HepG2 (cell line): ENCODE measurements around the gene NRSN2. TPM values are rescaled to one million over a fixed set of nuclear protein-coding genes. Genes with fewer than 3 reads are reported as not detected.

Experiments used
- ARNTL ChIP-seq: sonication (generic); formaldehyde crosslinking; IDR thresholded peaks from 2 replicates; pipeline ENCODE4 v1.4.0; 2020; ENCODE audit warnings: mild to moderate bottlenecking, missing genetic modification reagents
- CEBPG ChIP-seq: IDR thresholded peaks from 2 replicates; pipeline ENCODE4 v1.6.1; 2016
- DMAP1 ChIP-seq: IDR thresholded peaks from 2 replicates; pipeline ENCODE4 v1.6.1; 2016
- FOXP4 ChIP-seq: sonication (generic); formaldehyde crosslinking; IDR thresholded peaks from 2 replicates; pipeline ENCODE4 v1.4.0; 2020; ENCODE audit warnings: missing genetic modification reagents
- FUBP1 ChIP-seq: sonication (generic); formaldehyde crosslinking; IDR thresholded peaks from 2 replicates; pipeline ENCODE4 v1.5.1; 2020; ENCODE audit warnings: missing genetic modification reagents, mild to moderate bottlenecking, borderline replicate concordance
- GTF2F1 ChIP-seq: fragments of 150-350 bp; IDR thresholded peaks from 2 replicates; pipeline ENCODE4 v1.6.1; 2014; ENCODE audit warnings: low read length
- HNRNPL ChIP-seq: fragments of 200-400 bp; formaldehyde crosslinking; IDR thresholded peaks from 2 replicates; pipeline ENCODE4 v1.6.1; 2017; ENCODE audit warnings: mild to moderate bottlenecking, low read depth, low read length
- IRX3 ChIP-seq: sonication (generic); formaldehyde crosslinking; IDR thresholded peaks from 2 replicates; pipeline ENCODE4 v1.8.1; 2023; ENCODE audit warnings: mild to moderate bottlenecking, low read depth, missing genetic modification reagents, borderline replicate concordance
- KDM2A ChIP-seq: sonication (generic); formaldehyde crosslinking; IDR thresholded peaks from 2 replicates; pipeline ENCODE4 v1.4.0; 2020; ENCODE audit warnings: low read depth, missing genetic modification reagents, borderline replicate concordance
- KLF13 ChIP-seq: sonication (generic); formaldehyde crosslinking; IDR thresholded peaks from 2 replicates; pipeline ENCODE4 v1.4.0; 2020; ENCODE audit warnings: mild to moderate bottlenecking, missing genetic modification reagents
- KLF16 ChIP-seq, 2 experiments: sonication (generic) in 1 of 2; formaldehyde crosslinking in 1 of 2; IDR thresholded peaks; 2 replicates each; pipeline versions ENCODE4 v1.6.1 to v1.8.0; 2016 to 2023; ENCODE audit warnings: missing genetic modification reagents in 2 of 2, missing compliant biosample characterization in 1 of 2
- MYC ChIP-seq: sonication (generic); formaldehyde crosslinking; IDR thresholded peaks from 2 replicates; pipeline ENCODE4 v1.9.0; 2021; ENCODE audit warnings: missing genetic modification reagents, borderline replicate concordance
- NFATC3 ChIP-seq: sonication (generic); formaldehyde crosslinking; IDR thresholded peaks from 2 replicates; pipeline ENCODE4 v1.5.1; 2020; ENCODE audit warnings: mild to moderate bottlenecking, missing genetic modification reagents
- NR2F1 ChIP-seq, 2 experiments: fragments of 450-650 bp in 1 of 2; formaldehyde crosslinking in 1 of 2; IDR thresholded peaks; 2 replicates each; pipeline versions ENCODE4 v1.5.0 to v1.6.1; 2016 to 2020; ENCODE audit warnings: mild to moderate bottlenecking in 1 of 2, missing compliant biosample characterization in 1 of 2, missing genetic modification reagents in 1 of 2, moderate library complexity in 1 of 2
- PBX3 ChIP-seq: sonication (generic); formaldehyde crosslinking; IDR thresholded peaks from 2 replicates; pipeline ENCODE4 v1.8.1; 2023; ENCODE audit warnings: missing genetic modification reagents, inconsistent platforms, borderline replicate concordance
- YY1 ChIP-seq: IDR thresholded peaks from 2 replicates; pipeline ENCODE4 v1.6.1; 2011; ENCODE audit warnings: low read length, low read depth, moderate library complexity, mild to moderate bottlenecking; ENCODE audit not compliant: insufficient read depth, insufficient replicate concordance
- ZBTB33 ChIP-seq: sonication (generic); formaldehyde crosslinking; IDR thresholded peaks from 2 replicates; pipeline ENCODE4 v1.4.0; 2020; ENCODE audit warnings: missing genetic modification reagents
- ZNF3 ChIP-seq: IDR thresholded peaks from 2 replicates; pipeline ENCODE4 v1.7.0; 2017; ENCODE audit warnings: inconsistent platforms
- ZNF326 ChIP-seq: sonication (generic); formaldehyde crosslinking; IDR thresholded peaks from 2 replicates; pipeline ENCODE4 v1.4.0; 2020; ENCODE audit warnings: missing genetic modification reagents, borderline replicate concordance
- ZNF367 ChIP-seq: sonication (generic); formaldehyde crosslinking; IDR thresholded peaks from 2 replicates; pipeline ENCODE4 v1.4.0; 2020; ENCODE audit warnings: missing genetic modification reagents, borderline replicate concordance
- ZNF441 ChIP-seq: sonication (generic); formaldehyde crosslinking; IDR thresholded peaks from 2 replicates; pipeline ENCODE4 v1.7.0; 2021; ENCODE audit warnings: missing genetic modification reagents, borderline replicate concordance
- ZNF549 ChIP-seq: sonication (generic); formaldehyde crosslinking; IDR thresholded peaks from 2 replicates; pipeline ENCODE4 v1.5.0; 2020; ENCODE audit warnings: missing genetic modification reagents
- ZNF580 ChIP-seq: IDR thresholded peaks from 2 replicates; pipeline ENCODE4 v1.6.1; 2016; ENCODE audit warnings: low read depth, borderline replicate concordance
- ZNF891 ChIP-seq: sonication (generic); formaldehyde crosslinking; IDR thresholded peaks from 2 replicates; pipeline ENCODE4 v1.5.0; 2020; ENCODE audit warnings: mild to moderate bottlenecking, missing genetic modification reagents
- polyA plus RNA-seq, 8 experiments: library from polyadenylated mRNA; depleted of rRNA in 3 of 8; stranded (reverse) in 7 of 8; unstranded in 1 of 8; fragments of >200 nt; fragmentation: Illumina TruSeq in 4 of 8; extraction: Trizol in 4 of 8; gene quantifications; 2 replicates each; pipeline versions ENCODE4 v1.2.1 to v1.2.3, GENCODE V29; 2011 to 2016; ENCODE audit warnings: low read depth in 4 of 8, missing spikeins in 1 of 8, mixed read lengths in 1 of 8; ENCODE audit not compliant: insufficient read depth in 1 of 8
- total RNA-seq, 5 experiments: library from RNA; depleted of rRNA; stranded (reverse); fragments of >200 nt; fragmentation: Illumina TruSeq; extraction: Trizol; gene quantifications; 2 replicates each; pipeline ENCODE4 v1.2.3, GENCODE V29; 2016; ENCODE audit warnings: low read depth in 1 of 5

NRSN2 gene
- total and polyA plus RNA-seq, 2 of the 13 experiments (the other 11 are each of a cell fraction or from before 2014, with no cell fraction given): 32.3 to 49.4 TPM

GRCh38 chr20:368915-369314, 22.0 kb downstream of the NRSN2 start (continued):
- TF ChIP-seq ZBTB33 (CRISPR knock-in tag) (0 out of 2 replicates have a peak, but pooled peaks have one; percentile 21), ZNF441 (no peak), ZNF549 (CRISPR knock-in tag) (no peak), KLF13 (CRISPR knock-in tag) (no peak), KLF16 (CRISPR knock-in tag; IDR thresholded peaks at IDR 0.05) (0 out of 4 replicates have a peak, but pooled peaks of 1 of the 2 experiments have one; percentile 20), NR2F1 (CRISPR knock-in tag; IDR thresholded peaks at IDR 0.05) (no peak), ZNF580 (CRISPR knock-in tag) (no peak), ZNF3 (CRISPR knock-in tag) (no peak), PBX3 (no peak), IRX3 (no peak), ARNTL (peak; percentile 24; the same call in 1 of the 2 replicates), ZNF367 (CRISPR knock-in tag) (no peak), MYC (CRISPR knock-in tag) (no peak), GTF2F1 (no peak), NFATC3 (no peak), ZNF891 (no peak), YY1 (no peak), FOXP4 (no peak), DMAP1 (CRISPR knock-in tag) (no peak), KDM2A (CRISPR knock-in tag) (0 out of 2 replicates have a peak, but pooled peaks have one; percentile 17), ZNF326 (CRISPR knock-in tag) (no peak), FUBP1 (CRISPR knock-in tag) (no peak), HNRNPL (no peak), CEBPG (CRISPR knock-in tag) (peak; percentile 82)
